Duodenal mucosa (tissue), 2 donors: ENCODE data around the gene SORCS2.

Source experiments
- H3K27ac ChIP-seq: one replicate; pipeline ENCODE4 v1.7.0; 2013; ENCODE audit warnings: low read depth, low read length
- H3K27me3 ChIP-seq, 2 donors: one replicate each; pipeline ENCODE4 v1.7.0; 2013; ENCODE audit warnings: low read length in 2 of 2, control low read depth in 1 of 2; ENCODE audit not compliant: insufficient read depth in 2 of 2, control insufficient read depth in 1 of 2
- H3K36me3 ChIP-seq, 2 donors: one replicate each; pipeline ENCODE4 v1.7.0; 2013; ENCODE audit warnings: low read length in 2 of 2, control low read depth in 1 of 2; ENCODE audit not compliant: insufficient read depth in 2 of 2, control insufficient read depth in 1 of 2
- H3K4me1 ChIP-seq, 2 donors: one replicate each; pipeline ENCODE4 v1.7.0; 2013; ENCODE audit warnings: low read length in 2 of 2, control low read depth in 1 of 2; ENCODE audit not compliant: insufficient read depth in 2 of 2, control insufficient read depth in 1 of 2
- H3K4me3 ChIP-seq, 2 donors: one replicate each; pipeline ENCODE4 v1.7.0; 2013; ENCODE audit warnings: low read length in 2 of 2, low read depth in 1 of 2
- H3K9ac ChIP-seq, 2 donors: one replicate each; pipeline ENCODE4 v1.7.0; 2013; ENCODE audit warnings: low read length in 2 of 2, low read depth in 1 of 2
- H3K9me3 ChIP-seq, 2 donors: one replicate each; pipeline ENCODE4 v1.7.0; 2013; ENCODE audit warnings: low read length in 2 of 2, control low read depth in 1 of 2; ENCODE audit not compliant: control insufficient read depth in 1 of 2

SORCS2 gene

DNA sequence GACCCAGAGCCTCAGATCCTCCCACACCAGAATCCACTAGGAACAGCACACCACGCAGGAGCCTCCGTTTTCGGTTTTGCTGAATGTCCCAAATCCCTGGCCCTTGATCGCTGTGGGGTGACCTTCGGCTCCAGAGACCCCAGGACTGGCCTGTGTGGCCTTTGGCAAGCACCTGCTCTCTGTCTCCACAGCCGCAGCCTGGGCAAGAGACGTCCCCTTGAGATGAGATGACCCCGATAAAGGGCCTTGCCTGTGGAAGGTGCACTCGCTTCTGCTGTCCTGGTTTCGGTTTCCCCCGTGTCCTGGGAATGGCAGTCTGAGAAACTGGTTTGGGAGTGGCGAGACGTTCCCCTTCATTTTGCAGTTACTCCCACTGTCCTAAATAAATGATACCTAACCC, 232.8 kb downstream of the SORCS2 start:
- no peaks in the 10 kb centered on the region for H3K9me3 ChIP-seq
- H3K36me3 ChIP-seq = no peaks in the 10 kb centered on the region
- H3K9ac ChIP-seq = no peak overlapping the region
- no peak overlapping the region for H3K4me3 ChIP-seq
- no peaks in the 10 kb centered on the region for H3K4me1 ChIP-seq
- H3K27me3 ChIP-seq = no peaks in the 10 kb centered on the region
- H3K27ac ChIP-seq = no peak overlapping the region

DNA sequence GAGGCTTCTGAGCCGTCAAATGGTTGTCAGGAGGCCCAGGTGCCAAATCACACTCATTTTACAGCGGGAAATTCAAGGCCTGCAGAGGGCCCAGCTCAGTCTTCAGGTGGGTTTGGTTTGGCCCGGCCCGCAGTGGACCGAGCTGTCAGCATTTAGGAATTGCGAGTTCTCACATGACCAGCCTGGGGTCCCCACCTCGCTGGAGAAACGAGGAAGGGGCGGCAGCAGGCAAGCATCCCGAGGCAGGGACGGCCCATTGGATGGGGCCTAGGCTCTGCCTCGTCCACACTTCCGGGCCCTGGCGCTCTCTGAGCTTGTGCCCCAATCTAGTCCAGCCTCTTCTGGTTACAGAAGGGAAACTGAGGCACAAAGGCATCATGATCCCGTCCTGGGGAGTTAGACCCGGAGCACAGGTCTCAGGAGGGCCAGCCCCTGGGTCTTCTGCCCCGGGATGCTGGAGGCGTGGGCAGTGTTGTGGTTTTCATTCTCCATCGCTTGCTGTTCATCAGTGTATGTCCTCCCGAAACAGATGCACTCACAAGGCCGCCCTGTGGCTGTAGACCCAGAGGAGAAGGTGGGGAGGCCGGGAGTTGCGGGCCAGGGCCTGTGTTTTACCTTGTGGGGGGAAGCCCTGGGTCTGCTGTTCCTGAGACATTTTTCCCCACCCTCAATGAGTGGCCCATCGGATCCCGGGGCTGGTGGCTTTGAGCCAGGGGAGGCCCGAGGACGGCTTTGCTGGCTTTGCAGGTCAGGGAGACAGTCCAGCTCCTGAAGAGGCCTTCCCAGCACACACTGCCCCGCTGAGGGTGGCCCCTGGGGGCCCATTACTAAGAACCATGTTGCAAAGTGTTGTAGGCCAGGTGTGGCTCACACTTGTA, 233.5 kb downstream of the SORCS2 start:
- H3K36me3 ChIP-seq = no peaks in the 10 kb centered on the region
- no peak overlapping the region for H3K4me3 ChIP-seq
- H3K9me3 ChIP-seq = no peaks in the 10 kb centered on the region
- no peaks in the 10 kb centered on the region for H3K4me1 ChIP-seq
- H3K27me3 ChIP-seq = no peaks in the 10 kb centered on the region
- no peak overlapping the region for H3K9ac ChIP-seq
- no peak overlapping the region for H3K27ac ChIP-seq

- H3K27ac ChIP-seq = no peak overlapping the region
- H3K9ac ChIP-seq = no peak overlapping the region
- H3K4me3 ChIP-seq = no peak overlapping the region
- no peaks in the 10 kb centered on the region for H3K4me1 ChIP-seq
- H3K27me3 ChIP-seq = no peaks in the 10 kb centered on the region
- H3K9me3 ChIP-seq = no peaks in the 10 kb centered on the region
- H3K36me3 ChIP-seq = no peaks in the 10 kb centered on the region
Measured at GRCh38 chr4:7426525-7427171, 234.3 kb downstream of the SORCS2 start.

DNA sequence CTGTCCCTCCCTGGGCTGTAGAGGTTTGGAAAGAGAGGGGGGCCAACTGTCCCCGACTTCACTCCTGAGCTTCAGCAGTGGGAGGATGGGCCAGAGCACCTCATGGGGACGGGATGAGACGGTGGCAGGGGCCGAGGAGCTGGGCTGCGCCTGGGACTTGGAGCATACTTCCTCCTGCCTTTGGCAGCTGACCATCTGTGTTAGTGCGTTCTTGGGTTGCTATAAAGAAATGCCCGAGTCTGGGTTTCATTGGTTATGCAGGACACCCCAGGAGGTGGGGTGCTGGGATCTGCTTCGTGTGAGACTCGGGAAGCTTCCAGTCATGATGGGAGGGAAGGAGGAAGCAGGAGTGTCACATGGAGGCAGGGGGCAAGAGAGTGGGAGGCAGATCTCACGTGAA, 235.0 kb downstream of the SORCS2 start:
- Histone ChIP-seq H3K4me1 (no peaks in the 10 kb centered on the region), H3K9me3 (no peaks in the 10 kb centered on the region), H3K9ac (no peak overlapping the region), H3K27me3 (no peaks in the 10 kb centered on the region), H3K36me3 (no peaks in the 10 kb centered on the region), H3K4me3 (no peak overlapping the region), H3K27ac (no peak overlapping the region)

- no peaks in the 10 kb centered on the region for H3K27me3 ChIP-seq
- no peaks in the 10 kb centered on the region for H3K36me3 ChIP-seq
- no peak overlapping the region for H3K4me3 ChIP-seq
- H3K4me1 ChIP-seq = no peaks in the 10 kb centered on the region
- no peak overlapping the region for H3K9ac ChIP-seq
- no peaks in the 10 kb centered on the region for H3K9me3 ChIP-seq
- H3K27ac ChIP-seq = no peak overlapping the region
Measured at GRCh38 chr4:7427831-7428260, 235.5 kb downstream of the SORCS2 start.

DNA sequence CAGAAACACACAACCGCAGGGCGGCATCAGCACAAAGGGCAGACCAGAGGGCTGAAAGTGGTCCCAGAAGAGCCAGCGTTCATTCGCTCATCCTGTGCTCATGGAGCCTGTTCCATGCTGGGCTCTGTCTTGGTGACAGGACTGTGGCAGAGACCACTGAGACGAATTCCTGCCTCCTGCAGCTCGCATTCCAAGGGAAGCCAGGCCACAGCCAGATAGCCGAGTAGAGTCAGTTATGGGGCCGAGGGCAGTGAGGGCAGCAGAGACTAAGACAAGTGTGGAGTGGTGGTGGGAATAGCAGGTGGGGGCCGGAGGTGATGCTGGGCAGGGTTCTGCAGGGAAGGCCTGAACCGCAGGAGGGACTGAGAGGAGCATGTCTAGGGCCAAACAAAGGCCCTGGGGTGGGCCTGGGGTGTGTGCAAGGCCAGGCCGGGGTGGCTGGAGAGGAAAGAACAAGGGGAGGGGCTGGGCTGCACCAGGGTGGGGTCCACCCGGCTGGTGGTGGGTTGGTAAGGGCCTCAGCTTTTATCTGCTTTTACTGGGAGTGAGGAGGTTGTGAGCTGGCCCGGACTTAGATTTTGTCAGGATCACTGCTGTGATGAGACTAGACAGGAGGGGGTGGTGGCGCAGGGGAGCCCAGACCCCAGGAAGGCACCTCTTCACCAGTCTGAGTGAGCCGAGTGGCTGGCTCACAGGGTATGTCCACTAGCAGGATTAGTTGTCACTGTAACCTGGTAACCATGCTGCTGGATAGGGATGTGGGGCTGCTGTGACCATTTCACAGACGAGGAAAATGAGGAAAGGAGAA, 236.1 kb downstream of the SORCS2 start:
- H3K9ac ChIP-seq = no peak overlapping the region
- no peak overlapping the region for H3K27ac ChIP-seq
- no peaks in the 10 kb centered on the region for H3K9me3 ChIP-seq
- H3K4me3 ChIP-seq = no peak overlapping the region
- no peaks in the 10 kb centered on the region for H3K36me3 ChIP-seq
- H3K27me3 ChIP-seq = no peaks in the 10 kb centered on the region
- H3K4me1 ChIP-seq = no peaks in the 10 kb centered on the region

DNA sequence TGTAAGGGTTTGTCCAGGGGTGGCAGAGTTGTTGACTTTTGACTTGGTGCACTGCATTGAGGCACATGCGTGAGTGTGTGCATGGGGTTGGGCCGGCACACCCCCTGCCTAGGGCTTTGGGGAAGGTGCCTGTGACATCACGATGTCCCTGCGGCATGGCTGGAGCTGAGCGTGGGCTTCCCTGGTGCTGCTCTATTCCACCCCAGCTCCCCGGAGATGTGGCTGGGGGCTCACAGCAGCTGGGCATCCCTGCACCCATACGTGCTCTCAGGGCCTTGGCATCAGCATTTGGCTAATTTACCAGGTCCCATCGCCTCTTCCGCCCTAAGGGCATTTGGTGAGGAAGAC, 236.7 kb downstream of the SORCS2 start:
- Histone ChIP-seq H3K27me3 (no peaks in the 10 kb centered on the region), H3K4me1 (no peaks in the 10 kb centered on the region), H3K9ac (no peak overlapping the region), H3K4me3 (no peak overlapping the region), H3K36me3 (no peaks in the 10 kb centered on the region), H3K27ac (no peak overlapping the region), H3K9me3 (no peaks in the 10 kb centered on the region)

DNA sequence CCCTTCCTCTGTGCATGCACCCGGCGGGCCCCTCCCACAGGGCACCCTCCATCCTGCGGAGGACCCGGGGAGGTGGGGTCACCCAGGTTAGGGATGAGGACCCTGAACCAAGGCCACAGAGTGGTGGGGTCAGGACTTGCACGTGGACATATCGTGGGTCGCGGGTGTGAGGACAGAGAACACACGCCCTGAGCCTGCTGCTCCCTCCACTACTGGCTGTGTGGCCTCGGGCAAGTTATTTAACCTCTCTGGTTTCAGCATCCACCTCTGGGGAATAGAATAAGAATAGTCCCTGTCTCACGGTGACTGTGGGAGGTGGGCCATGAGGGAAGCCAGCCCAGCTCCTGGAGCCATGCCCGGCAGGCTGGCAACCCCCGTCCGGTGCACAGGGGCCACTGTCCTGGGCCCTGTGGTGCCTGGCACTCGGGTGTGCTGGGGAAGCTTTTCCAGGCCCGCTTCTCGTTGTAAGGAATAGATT, 237.3 kb downstream of the SORCS2 start:
- Histone ChIP-seq H3K27me3 (no peaks in the 10 kb centered on the region), H3K36me3 (no peaks in the 10 kb centered on the region), H3K4me3 (no peak overlapping the region), H3K9ac (no peak overlapping the region), H3K27ac (no peak overlapping the region), H3K4me1 (no peaks in the 10 kb centered on the region), H3K9me3 (no peaks in the 10 kb centered on the region)

DNA sequence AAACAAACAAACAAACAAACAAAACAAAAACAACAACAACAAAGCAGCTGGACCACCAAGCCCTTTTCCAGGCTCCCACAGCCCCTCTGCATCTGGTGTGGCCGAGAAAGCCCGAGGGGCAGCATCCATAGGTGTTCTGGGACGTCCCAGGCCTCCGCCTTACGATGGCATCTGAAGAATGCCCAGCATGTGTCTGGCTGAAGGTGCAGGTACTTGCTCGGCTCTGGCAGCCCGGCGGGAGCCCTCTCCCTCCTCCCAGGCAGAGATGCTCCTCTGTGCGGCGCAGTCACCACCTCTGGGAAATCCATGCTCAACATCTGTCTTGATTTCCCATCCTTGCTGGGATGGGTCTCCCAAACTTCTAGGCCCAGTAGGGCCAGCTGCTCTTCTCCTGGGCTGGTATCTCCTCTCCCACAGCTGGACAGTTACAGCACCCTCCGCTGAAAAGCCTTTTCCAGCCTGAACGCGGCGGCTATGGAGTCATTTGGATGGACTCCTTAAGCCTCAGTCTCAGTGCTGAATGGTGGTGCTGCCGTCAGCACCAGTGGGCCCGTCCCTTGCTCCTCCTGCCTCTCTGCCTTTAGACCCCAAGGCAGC, 238.1 kb downstream of the SORCS2 start:
- Histone ChIP-seq H3K4me1 (no peaks in the 10 kb centered on the region), H3K9me3 (no peaks in the 10 kb centered on the region), H3K27me3 (no peaks in the 10 kb centered on the region), H3K9ac (no peak overlapping the region), H3K4me3 (no peak overlapping the region), H3K36me3 (no peaks in the 10 kb centered on the region), H3K27ac (no peak overlapping the region)
